K562 (cell line): ENCODE measurements around the gene TNF. TPM values are rescaled to one million over a fixed set of nuclear protein-coding genes. Genes with fewer than 3 reads are reported as not detected.

Experiments used
- ATAC-seq: fragments of 200-7000 bp; cut with Tn5 transposase; 3 replicates; pipeline ENCODE4 v1.9.1; 2020; ENCODE audit warnings: moderate library complexity
- BruUV-seq: library from RNA; stranded (reverse); fragments of 400-500 nt; replicated peaks from 2 replicates; lab custom pipeline; 2021; lab: Mats Ljungman, UMichigan
- CTCF ChIA-PET: fragments of 300-600 bp; formaldehyde crosslinking; extraction: SDS; loops from one replicate; lab custom pipeline; 2021; ENCODE audit warnings: low intra/inter-chr PET ratio; lab: Yijun Ruan, JAX
- POLR2A ChIA-PET: fragments of 300-600, 350-650 bp; sonication (Branson Sonifier 250); formaldehyde crosslinking; extraction: SDS; loops from one replicate; lab custom pipeline; 2021; ENCODE audit warnings: antibody characterized with exemption, inconsistent platforms; lab: Yijun Ruan, JAX
- DNase-seq, 4 experiments: peaks; one replicate each; pipeline versions ENCODE4 v3.0.0 to v3.0.0-alpha.2; 2011 to 2018; ENCODE audit warnings: low spot score in 3 of 4, mixed read lengths in 3 of 4; ENCODE audit errors: extremely low read depth in 1 of 4
- FAIRE-seq: peaks from 2 replicates; lab custom pipeline; 2011; peaks lifted over from hg19 to GRCh38; lab: Jason Lieb, UNC
- H2AFZ ChIP-seq: 2 replicates; pipeline ENCODE4 v1.6.0; 2011; ENCODE audit warnings: low read depth, low read length, control low read depth, inconsistent platforms
- H3K27ac ChIP-seq: fragments of 200-600 bp; 3 replicates; pipeline ENCODE4 v1.8.0; 2011; ENCODE audit warnings: low read depth, mild to moderate bottlenecking, control low read depth, inconsistent platforms, low read length, moderate library complexity, mixed read lengths; ENCODE audit errors: extremely low read depth
- H3K27me3 ChIP-seq, 2 experiments: fragments of 300-600 bp in 1 of 2; 2 replicates in 1 of 2; 3 replicates in 1 of 2; pipeline versions ENCODE4 v1.6.0 to v1.8.0; 2011; ENCODE audit warnings: inconsistent platforms in 2 of 2, low read length in 2 of 2, mild to moderate bottlenecking in 1 of 2, mixed read lengths in 1 of 2, moderate library complexity in 1 of 2; ENCODE audit not compliant: control insufficient read depth in 2 of 2, insufficient read depth in 2 of 2
- H3K36me3 ChIP-seq: fragments of 300-600 bp; 3 replicates; pipeline ENCODE4 v1.8.0; 2011; ENCODE audit warnings: mild to moderate bottlenecking, low read length, inconsistent platforms; ENCODE audit not compliant: control insufficient read depth, insufficient read depth
- H3K4me1 ChIP-seq, 2 experiments: fragments of 200-600 bp in 1 of 2; replicated peaks in 1 of 2; 2 replicates in 1 of 2; 3 replicates in 1 of 2; pipeline versions ENCODE4 v1.5.1 to v1.8.0; 2011; ENCODE audit warnings: inconsistent platforms in 2 of 2, low read length in 2 of 2, mild to moderate bottlenecking in 1 of 2, mixed read lengths in 1 of 2, moderate library complexity in 1 of 2; ENCODE audit not compliant: control insufficient read depth in 2 of 2, insufficient read depth in 2 of 2
- H3K4me2 ChIP-seq: 2 replicates; pipeline ENCODE4 v1.6.1; 2011; ENCODE audit warnings: low read length, control low read depth, inconsistent platforms, mixed read lengths; ENCODE audit not compliant: insufficient read depth
- H3K4me3 ChIP-seq: fragments of 200-600 bp; sonication (generic), shearing (Covaris generic); 2 replicates; pipeline ENCODE4 v1.5.1; 2016; ENCODE audit warnings: control low read depth, inconsistent platforms
- H3K79me2 ChIP-seq: fragments of 200-600 bp; 3 replicates; pipeline ENCODE4 v1.8.0; 2011; ENCODE audit warnings: low read length, inconsistent platforms; ENCODE audit not compliant: control insufficient read depth, insufficient read depth
- H3K9ac ChIP-seq, 2 experiments: 2 replicates each; pipeline versions ENCODE4 v1.6.0 to v1.6.1; 2011; ENCODE audit warnings: low read depth in 2 of 2, low read length in 2 of 2, control low read depth in 1 of 2, inconsistent platforms in 1 of 2, mild to moderate bottlenecking in 1 of 2, mixed read lengths in 1 of 2; ENCODE audit not compliant: insufficient read depth in 1 of 2
- H3K9me1 ChIP-seq: one replicate; pipeline ENCODE4 v1.6.0; 2011; ENCODE audit warnings: inconsistent platforms, mild to moderate bottlenecking, low read length, moderate library complexity; ENCODE audit not compliant: control insufficient read depth, insufficient read depth
- H3K9me3 ChIP-seq: replicated peaks from 2 replicates; pipeline ENCODE4 v1.5.1; 2011; ENCODE audit warnings: low read depth, low read length, inconsistent platforms; ENCODE audit not compliant: control insufficient read depth, insufficient read depth
- H4K20me1 ChIP-seq: replicated peaks from 2 replicates; pipeline ENCODE4 v1.6.1; 2011; ENCODE audit warnings: low read length, inconsistent platforms, mixed read lengths; ENCODE audit not compliant: control insufficient read depth, insufficient read depth
- DPF2 ChIP-seq: fragments of 450-650 bp; IDR thresholded peaks from 2 replicates; pipeline ENCODE4 v1.6.1; 2016
- E2F8 ChIP-seq: fragments of 450-650 bp; IDR thresholded peaks from 2 replicates; pipeline ENCODE4 v1.7.1; 2018; ENCODE audit warnings: mild to moderate bottlenecking, low read depth; ENCODE audit not compliant: partially characterized antibody
- NFXL1 ChIP-seq: fragments of 450-650 bp; formaldehyde crosslinking; IDR thresholded peaks from 2 replicates; pipeline ENCODE4 v1.4.0; 2021; ENCODE audit warnings: mild to moderate bottlenecking
- POLR2A ChIP-seq: fragments of 450-650 bp; conservative IDR thresholded peaks from 2 replicates; pipeline ENCODE4 v1.6.1; 2016
- POLR2AphosphoS5 ChIP-seq: IDR thresholded peaks from 2 replicates; pipeline ENCODE4 v1.6.1; 2011; ENCODE audit warnings: mild to moderate bottlenecking, low read depth, low read length, moderate library complexity; ENCODE audit not compliant: control insufficient read depth, insufficient read depth
- POLR2B ChIP-seq: fragments of 450-650 bp; IDR thresholded peaks from 2 replicates; pipeline ENCODE4 v1.6.1; 2018; ENCODE audit warnings: low read depth; ENCODE audit not compliant: partially characterized antibody
- POLR2G ChIP-seq: fragments of 200-400 bp; formaldehyde crosslinking; IDR thresholded peaks from 2 replicates; pipeline ENCODE4 v1.6.1; 2017; ENCODE audit warnings: low read depth, mild to moderate bottlenecking, antibody characterized with exemption, low read length, moderate library complexity
- RBFOX2 ChIP-seq: fragments of 200-400 bp; formaldehyde crosslinking; IDR thresholded peaks from 2 replicates; pipeline ENCODE4 v1.6.1; 2017; ENCODE audit warnings: low read depth, mild to moderate bottlenecking, low read length, moderate library complexity
- RBM22 ChIP-seq: fragments of 200-400 bp; formaldehyde crosslinking; IDR thresholded peaks from 2 replicates; pipeline ENCODE4 v1.6.1; 2018; ENCODE audit warnings: low read length, low read depth; ENCODE audit not compliant: poor library complexity, severe bottlenecking
- ZNF23 ChIP-seq: fragments of 250-450 bp; sonication (Bioruptor Pico); IDR thresholded peaks from 2 replicates; pipeline ENCODE4 v1.4.0; 2020; ENCODE audit warnings: mild to moderate bottlenecking
- ZNF512 ChIP-seq: IDR thresholded peaks from 2 replicates; pipeline ENCODE4 v1.6.1; 2016; ENCODE audit warnings: missing genetic modification characterization, missing compliant biosample characterization
- WGBS: fragments of 100-300 bp; shearing (Covaris generic); methylation state at CpG from one replicate; pipeline ENCODE4 v1.1.6; 2016; ENCODE audit warnings: low coverage, mixed read lengths; ENCODE audit not compliant: insufficient coverage; ENCODE audit errors: missing lambda C conversion rate; 5-methylcytosine and 5-hydroxymethylcytosine counted together
- in situ Hi-C: fragments of 300-500 bp; cut with MboI; formaldehyde crosslinking; loops from 4 replicates; pipeline ENCODE4 v1.15.0; 2018; ENCODE audit warnings: inconsistent platforms, mixed read lengths
- intact Hi-C: fragments of 100-400 bp; cut with micrococcal nuclease; formaldehyde crosslinking; loops from 2 replicates; pipeline ENCODE4 v1.14.2; 2022
- polyA plus RNA-seq, 8 experiments: library from polyadenylated mRNA; depleted of rRNA in 4 of 8; stranded (reverse) in 5 of 8; unstranded in 3 of 8; fragments of >200 nt; fragmentation: Nextera tagmentation in 2 of 8; fragmentation: Illumina TruSeq in 1 of 8; extraction: Ambion mirVana in 2 of 8; extraction: Trizol in 1 of 8; gene quantifications; 2 replicates each; pipeline versions ENCODE4 v1.2.1 to v1.2.3, GENCODE V29; 2011 to 2014; ENCODE audit warnings: inconsistent platforms in 1 of 8, missing spikeins in 1 of 8
- total RNA-seq, 7 experiments: library from RNA; depleted of rRNA in 6 of 7; stranded (reverse); fragments of >200 nt in 6 of 7; fragmentation: Illumina TruSeq in 2 of 7; extraction: Trizol in 2 of 7; gene quantifications; 2 replicates each; pipeline versions ENCODE4 v1.2.1 to v1.2.3, GENCODE V29; 2011 to 2021; ENCODE audit warnings: low replicate concordance in 1 of 7

TNF gene
- total and polyA plus RNA-seq, 9 of the 15 experiments (the other 6 are each of a cell fraction or from before 2014, with no cell fraction given) = 0.08 to 0.40 TPM; not detected in 7

GRCh38 chr6:31627690-31628287 is 52.4 kb downstream of the TNF start:
- WGBS = 97% methylated on average over 19 of the region's 19 CpGs
- Histone ChIP-seq H3K4me3 (no peak overlapping the region), H3K4me1 (peaks cover 2 to 21% of the 10 kb centered on the region in 2 experiments; a peak in 3 of 5 replicates), H3K79me2 (peaks cover 58% of the 10 kb centered on the region), H2AFZ (no peak overlapping the region), H3K4me2 (no peak overlapping the region), H4K20me1 (peaks cover 22% of the 10 kb centered on the region), H3K27me3 (no peaks in the 10 kb centered on the region), H3K9me1 (peaks cover 6% of the 10 kb centered on the region), H3K9ac (peak overlapping the region in 1 of 2 experiments; percentile 17; a peak in 1 of 4 replicates), H3K36me3 (peaks cover 100% of the 10 kb centered on the region), H3K27ac (no peak overlapping the region), H3K9me3 (no peaks in the 10 kb centered on the region)
- no TSS peak for BruUV-seq
- ATAC-seq (no peak), FAIRE-seq (no peak), DNase-seq (no peak)
- intact Hi-C loops = no loop called here
- ChIA-PET CTCF (no interaction called here), POLR2A (interaction anchor here (0.6 to 12.4 kb wide), 10 partner anchors 8 to 417 kb away, joined by 3 to 274 read pairs (median 4); partner anchors contain the start of genes BAG6, C6orf47 and GPANK1)
- in situ Hi-C loops = no loop called here
- TF ChIP-seq DPF2 (no peak), RBM22 (peak; percentile 81), E2F8 (peak; percentile 24), POLR2AphosphoS5 (peak; percentile 35; the same call in 1 of the 2 replicates), ZNF512 (tag) (no peak), NFXL1 (CRISPR knock-in tag) (no peak), POLR2A (peak; percentile 44; the same call in 1 of the 2 replicates), POLR2G (peak; percentile 71), RBFOX2 (peak; percentile 75), ZNF23 (CRISPR knock-in tag) (no peak), POLR2B (no peak)
